ENCODE data around the gene LRRC61.
"Not testable (repeated sequence)": the region's sequence is repeated elsewhere in the genome, so short reads cannot be mapped to it uniquely, and the experiment has no call there.

DNA sequence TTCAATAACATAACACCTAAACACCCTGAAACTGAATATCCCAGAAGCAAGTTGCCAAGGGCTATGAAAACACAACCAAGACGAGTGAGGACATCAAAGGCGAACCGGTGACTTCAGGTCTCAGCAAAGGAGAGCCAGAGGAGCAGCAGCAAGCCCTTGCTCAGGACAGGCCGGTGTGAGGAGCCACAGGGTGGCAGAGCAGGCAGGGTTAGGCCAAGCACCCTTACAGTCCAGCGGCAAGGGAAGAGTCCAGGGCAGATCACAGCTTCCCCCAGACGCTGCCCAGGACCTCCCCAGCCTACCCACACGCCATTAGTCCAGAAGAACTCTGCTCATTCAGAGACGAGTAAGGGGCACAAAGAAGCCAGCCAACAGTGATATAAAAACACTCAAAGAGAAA, 27.5 kb upstream of the LRRC61 start:
- TF ChIP-seq ETV5 (CRISPR knock-in tag; IDR thresholded peaks at IDR 0.05; ENCODE audit: borderline replicate concordance); CBFB (CRISPR knock-in tag; IDR thresholded peaks at IDR 0.05); HDAC6 (IDR thresholded peaks at IDR 0.05; ENCODE audit: low read depth, low read length); EZH2 (conservative IDR thresholded peaks at IDR 0.05; ENCODE audit: low read depth, low read length): not testable (repeated sequence)
- TF ChIP-seq, protein P1, sequence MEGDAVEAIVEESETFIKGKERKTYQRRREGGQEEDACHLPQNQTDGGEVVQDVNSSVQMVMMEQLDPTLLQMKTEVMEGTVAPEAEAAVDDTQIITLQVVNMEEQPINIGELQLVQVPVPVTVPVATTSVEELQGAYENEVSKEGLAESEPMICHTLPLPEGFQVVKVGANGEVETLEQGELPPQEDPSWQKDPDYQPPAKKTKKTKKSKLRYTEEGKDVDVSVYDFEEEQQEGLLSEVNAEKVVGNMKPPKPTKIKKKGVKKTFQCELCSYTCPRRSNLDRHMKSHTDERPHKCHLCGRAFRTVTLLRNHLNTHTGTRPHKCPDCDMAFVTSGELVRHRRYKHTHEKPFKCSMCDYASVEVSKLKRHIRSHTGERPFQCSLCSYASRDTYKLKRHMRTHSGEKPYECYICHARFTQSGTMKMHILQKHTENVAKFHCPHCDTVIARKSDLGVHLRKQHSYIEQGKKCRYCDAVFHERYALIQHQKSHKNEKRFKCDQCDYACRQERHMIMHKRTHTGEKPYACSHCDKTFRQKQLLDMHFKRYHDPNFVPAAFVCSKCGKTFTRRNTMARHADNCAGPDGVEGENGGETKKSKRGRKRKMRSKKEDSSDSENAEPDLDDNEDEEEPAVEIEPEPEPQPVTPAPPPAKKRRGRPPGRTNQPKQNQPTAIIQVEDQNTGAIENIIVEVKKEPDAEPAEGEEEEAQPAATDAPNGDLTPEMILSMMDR (CRISPR knock-in tag; IDR thresholded peaks at IDR 0.05), result not testable (repeated sequence)

Measured in HepG2 (cell line).